ENCODE data around the gene CHAF1A. TPM values are rescaled to one million over a fixed set of nuclear protein-coding genes. Genes with fewer than 3 reads are reported as not detected.

CHAF1A gene
- total RNA-seq, 1 experiment from 2014 or later, result 30.0 TPM

- H3K27me3 ChIP-seq (ENCODE audit: insufficient read depth, low read depth), result no peaks in the 10 kb centered on the region
- TF ChIP-seq CTCF (conservative IDR thresholded peaks at IDR 0.05), result no peak
- TF ChIP-seq EZH2 (IDR thresholded peaks at IDR 0.05; ENCODE audit: low read depth), result no peak
- no peaks in the 10 kb centered on the region for H3K36me3 ChIP-seq (ENCODE audit: low read depth)
- H3K4me2 ChIP-seq, result no peak overlapping the region
- ChIA-PET POLR2A (ENCODE audit: unreplicated experiment) (no interaction called here), CTCF (no interaction called here)
- no peak overlapping the region for H3K27ac ChIP-seq
- no peaks in the 10 kb centered on the region for H3K9me2 ChIP-seq (ENCODE audit: insufficient read depth)
- H3F3A ChIP-seq (ENCODE audit: insufficient read depth, low read depth), result 0 out of 2 replicates have a peak, but pooled peaks cover 3% of the 10 kb centered on the region
- no TSS peak for BruUV-seq (replicated peaks)
- DNase-seq, result no peak
- no peaks in the 10 kb centered on the region for H3K4me1 ChIP-seq (replicated peaks; ENCODE audit: insufficient read depth)
- no peaks in the 10 kb centered on the region for H3K79me2 ChIP-seq (ENCODE audit: low read depth)
- H4K20me1 ChIP-seq (ENCODE audit: insufficient read depth), result no peaks in the 10 kb centered on the region
- no peak overlapping the region for H3K4me3 ChIP-seq
- intact Hi-C loops (cut with micrococcal nuclease; ENCODE audit: unreplicated experiment), result no loop called here
- H3K9me3 ChIP-seq (ENCODE audit: insufficient read depth, low read depth), result no peaks in the 10 kb centered on the region
- no peak overlapping the region for H2AFZ ChIP-seq
These were observed 40.7 kb downstream of the CHAF1A start for GRCh38 chr19:4443188-4443587.

- H3K36me3 ChIP-seq (ENCODE audit: low read depth), result no peaks in the 10 kb centered on the region
- BruUV-seq (replicated peaks), result no TSS peak
- CTCF ChIA-PET, result no interaction called here
These were observed 41.7 kb downstream of the CHAF1A start for GRCh38 chr19:4443966-4444764.

More at GRCh38 chr19:4443966-4444764, 41.7 kb downstream of the CHAF1A start:
- no peaks in the 10 kb centered on the region for H3K9me2 ChIP-seq (ENCODE audit: insufficient read depth)
- H3K4me1 ChIP-seq (replicated peaks; ENCODE audit: insufficient read depth), result no peaks in the 10 kb centered on the region
- DNase-seq, result no peak
- intact Hi-C loops (cut with micrococcal nuclease; ENCODE audit: unreplicated experiment), result no loop called here
- H3K4me3 ChIP-seq, result no peak overlapping the region
- POLR2A ChIA-PET (ENCODE audit: unreplicated experiment), result interaction anchor here (0.5 kb wide), 1 partner anchor 42 kb away, joined by 4 read pairs; no protein-coding TSS in a partner anchor
- H4K20me1 ChIP-seq (ENCODE audit: insufficient read depth), result no peaks in the 10 kb centered on the region
- no peaks in the 10 kb centered on the region for H3K9me3 ChIP-seq (ENCODE audit: insufficient read depth, low read depth)
- H3K79me2 ChIP-seq (ENCODE audit: low read depth), result no peaks in the 10 kb centered on the region
- H3K4me2 ChIP-seq, result no peak overlapping the region
- TF ChIP-seq CTCF (conservative IDR thresholded peaks at IDR 0.05), result no peak
- TF ChIP-seq EZH2 (IDR thresholded peaks at IDR 0.05; ENCODE audit: low read depth), result no peak
- no peak overlapping the region for H2AFZ ChIP-seq
- no peak overlapping the region for H3K27ac ChIP-seq
- H3F3A ChIP-seq (ENCODE audit: insufficient read depth, low read depth), result 0 out of 2 replicates have a peak, but pooled peaks cover 3% of the 10 kb centered on the region
- no peaks in the 10 kb centered on the region for H3K27me3 ChIP-seq (ENCODE audit: insufficient read depth, low read depth)

Measured in PC-9 (cell line).